ENCODE measurements around the gene PLCH1.
"Not testable (repeated sequence)": the region's sequence is repeated elsewhere in the genome, so short reads cannot be mapped to it uniquely, and the experiment has no call there.

The PLCH1 gene

GRCh38 chr3:155640098-155640497, 104.8 kb downstream of the PLCH1 start:
- DNase-seq: no peak

- DNase-seq: no peak
These were observed 105.3 kb downstream of the PLCH1 start for GRCh38 chr3:155639462-155640055.

- not testable (repeated sequence) for DNase-seq
These were observed 106.4 kb downstream of the PLCH1 start for GRCh38 chr3:155638461-155638860.

GRCh38 chr3:155637567-155637966, 107.3 kb downstream of the PLCH1 start:
- no peak for DNase-seq

- no peak for DNase-seq
These were observed 109.8 kb downstream of the PLCH1 start for GRCh38 chr3:155635056-155635455.

GRCh38 chr3:155634121-155634719, 110.7 kb downstream of the PLCH1 start:
- DNase-seq: no peak

- no peak for DNase-seq
These were observed 113.4 kb downstream of the PLCH1 start for GRCh38 chr3:155631323-155632019.

GRCh38 chr3:155629556-155629955, 115.3 kb downstream of the PLCH1 start:
- no peak for DNase-seq

- DNase-seq: no peak
These were observed 115.8 kb downstream of the PLCH1 start for GRCh38 chr3:155629056-155629455.

GRCh38 chr3:155622647-155623046, 122.2 kb downstream of the PLCH1 start:
- DNase-seq: not testable (repeated sequence)

- DNase-seq: not testable (repeated sequence)
These were observed 124.3 kb downstream of the PLCH1 start for GRCh38 chr3:155620552-155620951.

- DNase-seq: no peak
These were observed 125.6 kb downstream of the PLCH1 start for GRCh38 chr3:155619118-155619915.

- DNase-seq: no peak
These were observed 126.3 kb downstream of the PLCH1 start for GRCh38 chr3:155618543-155618942.

- no peak for DNase-seq
These were observed 127.4 kb downstream of the PLCH1 start for GRCh38 chr3:155617346-155617925.

- not testable (repeated sequence) for DNase-seq
These were observed 129.7 kb downstream of the PLCH1 start for GRCh38 chr3:155615141-155615540.

GRCh38 chr3:155614410-155614809, 130.5 kb downstream of the PLCH1 start:
- DNase-seq: not testable (repeated sequence)

- no peak for DNase-seq
These were observed 133.4 kb downstream of the PLCH1 start for GRCh38 chr3:155611456-155611855.

- DNase-seq: no peak
These were observed 135.3 kb downstream of the PLCH1 start for GRCh38 chr3:155609586-155609985.

GRCh38 chr3:155608228-155608920, 136.5 kb downstream of the PLCH1 start:
- DNase-seq: no peak

- no peak for DNase-seq
These were observed 137.1 kb downstream of the PLCH1 start for GRCh38 chr3:155607761-155608160.

GRCh38 chr3:155605571-155605970, 139.3 kb downstream of the PLCH1 start:
- DNase-seq: no peak

- no peak for DNase-seq
These were observed 139.9 kb downstream of the PLCH1 start for GRCh38 chr3:155604967-155605366.
